Loucy (cell line): ENCODE results near the gene RBM19.

ENCODE experiments used
- H2AFZ ChIP-seq: fragments of 200-600 bp; sonication (generic); 2 replicates; pipeline ENCODE4 v1.6.0; 2016; ENCODE audit warnings: antibody characterized with exemption, mild to moderate bottlenecking, low read length, moderate library complexity
- H3F3A ChIP-seq: fragments of 200-600 bp; 2 replicates; pipeline ENCODE4 v1.6.0; 2016; ENCODE audit warnings: antibody characterized with exemption, low read depth, mild to moderate bottlenecking
- H3K27me3 ChIP-seq: fragments of 200-600 bp; sonication (generic); 2 replicates; pipeline ENCODE4 v1.6.1; 2014; ENCODE audit warnings: low read length, mild to moderate bottlenecking; ENCODE audit not compliant: insufficient read depth, poor library complexity, severe bottlenecking
- H3K36me3 ChIP-seq: fragments of 200-600 bp; sonication (generic); 2 replicates; pipeline ENCODE4 v1.6.1; 2016; ENCODE audit warnings: low read length; ENCODE audit not compliant: insufficient read depth
- H3K4me1 ChIP-seq: fragments of 200-600 bp; sonication (generic); 2 replicates; pipeline ENCODE4 v1.5.1; 2014; ENCODE audit warnings: low read length, mild to moderate bottlenecking; ENCODE audit not compliant: insufficient read depth, poor library complexity, severe bottlenecking
- H3K4me2 ChIP-seq: fragments of 200-600 bp; sonication (generic); 2 replicates; pipeline ENCODE4 v1.6.0; 2014; ENCODE audit warnings: antibody characterized with exemption, low read length, low read depth, mild to moderate bottlenecking; ENCODE audit not compliant: poor library complexity, severe bottlenecking
- H3K4me3 ChIP-seq: fragments of 200-600 bp; sonication (generic); 2 replicates; pipeline ENCODE4 v1.5.1; 2014; ENCODE audit warnings: low read length, mild to moderate bottlenecking, mixed read lengths; ENCODE audit not compliant: poor library complexity, severe bottlenecking
- H3K79me2 ChIP-seq: fragments of 200-600 bp; sonication (generic); 2 replicates; pipeline ENCODE4 v1.6.1; 2014; ENCODE audit warnings: low read length; ENCODE audit not compliant: insufficient read depth
- H3K9ac ChIP-seq: fragments of 200-600 bp; sonication (generic); 2 replicates; pipeline ENCODE4 v1.6.0; 2014; ENCODE audit warnings: mild to moderate bottlenecking, low read depth, low read length, moderate library complexity; ENCODE audit not compliant: poor library complexity, severe bottlenecking
- H3K9me2 ChIP-seq: fragments of 200-600 bp; sonication (generic); replicated peaks from 2 replicates; pipeline ENCODE4 v1.6.1; 2016; ENCODE audit warnings: low read depth, low read length, mixed read lengths
- H3K9me3 ChIP-seq: fragments of 200-600 bp; sonication (generic); 2 replicates; pipeline ENCODE4 v1.6.1; 2014; ENCODE audit warnings: mild to moderate bottlenecking, antibody characterized with exemption, low read length, low read depth; ENCODE audit not compliant: insufficient read depth
- H4K20me1 ChIP-seq: fragments of 200-600 bp; sonication (generic); 2 replicates; pipeline ENCODE4 v1.6.0; 2014; ENCODE audit warnings: antibody characterized with exemption, low read length, mild to moderate bottlenecking; ENCODE audit not compliant: insufficient read depth, poor library complexity, severe bottlenecking
- CTCF ChIP-seq: fragments of 200-600 bp; sonication (generic); conservative IDR thresholded peaks from 2 replicates; pipeline ENCODE4 v1.5.1; 2014; ENCODE audit warnings: mild to moderate bottlenecking, antibody characterized with exemption, low read length
- EZH2phosphoT487 ChIP-seq: fragments of 200-600 bp; IDR thresholded peaks from 2 replicates; pipeline ENCODE4 v1.6.1; 2018; ENCODE audit warnings: antibody characterized with exemption, mild to moderate bottlenecking, moderate library complexity, borderline replicate concordance

Gene RBM19

DNA sequence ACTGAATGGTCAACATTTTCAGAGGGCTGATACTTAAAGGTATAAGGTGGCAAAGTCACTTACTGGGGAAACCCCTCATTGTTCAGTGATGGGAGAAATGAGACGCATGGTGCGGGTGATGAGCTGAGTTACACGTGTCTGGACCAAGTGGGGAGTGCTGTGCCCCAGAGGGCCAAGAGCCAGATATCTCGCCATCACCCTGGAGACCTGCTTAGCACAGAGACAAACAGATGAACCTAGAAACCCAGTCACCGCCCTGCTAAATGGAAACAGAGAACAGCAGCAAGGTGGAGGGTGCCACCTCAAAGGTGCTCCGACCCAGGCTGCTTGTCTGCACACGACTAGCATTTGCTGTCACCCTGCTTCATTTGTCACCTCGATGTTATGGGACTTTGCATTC, 92.4 kb downstream of the RBM19 start:
- Histone ChIP-seq H2AFZ (no peak overlapping the region), H3K36me3 (peaks cover 2% of the 10 kb centered on the region; the same call in 1 of the 2 replicates), H3K4me3 (no peak overlapping the region), H3K27me3 (no peaks in the 10 kb centered on the region), H3F3A (no peaks in the 10 kb centered on the region), H3K4me2 (no peak overlapping the region), H3K9me2 (no peaks in the 10 kb centered on the region), H3K9me3 (no peaks in the 10 kb centered on the region), H3K9ac (no peak overlapping the region), H4K20me1 (no peaks in the 10 kb centered on the region), H3K79me2 (no peaks in the 10 kb centered on the region), H3K4me1 (no peaks in the 10 kb centered on the region)
- TF ChIP-seq CTCF (no peak), EZH2phosphoT487 (no peak)

- no peaks in the 10 kb centered on the region for H3K27me3 ChIP-seq
- peaks cover 2% of the 10 kb centered on the region; the same call in 1 of the 2 replicates for H3K36me3 ChIP-seq
- H4K20me1 ChIP-seq, result no peaks in the 10 kb centered on the region
- no peak overlapping the region for H3K4me2 ChIP-seq
- H3K4me3 ChIP-seq, result no peak overlapping the region
- H3K79me2 ChIP-seq, result no peaks in the 10 kb centered on the region
- H3K9ac ChIP-seq, result no peak overlapping the region
- H3F3A ChIP-seq, result no peaks in the 10 kb centered on the region
- H3K9me2 ChIP-seq, result no peaks in the 10 kb centered on the region
- no peaks in the 10 kb centered on the region for H3K4me1 ChIP-seq
- TF ChIP-seq EZH2phosphoT487 (no peak), CTCF (no peak)
- H2AFZ ChIP-seq, result no peak overlapping the region
- no peaks in the 10 kb centered on the region for H3K9me3 ChIP-seq
Observed at GRCh38 chr12:113870890-113871289, 95.2 kb downstream of the RBM19 start.

DNA sequence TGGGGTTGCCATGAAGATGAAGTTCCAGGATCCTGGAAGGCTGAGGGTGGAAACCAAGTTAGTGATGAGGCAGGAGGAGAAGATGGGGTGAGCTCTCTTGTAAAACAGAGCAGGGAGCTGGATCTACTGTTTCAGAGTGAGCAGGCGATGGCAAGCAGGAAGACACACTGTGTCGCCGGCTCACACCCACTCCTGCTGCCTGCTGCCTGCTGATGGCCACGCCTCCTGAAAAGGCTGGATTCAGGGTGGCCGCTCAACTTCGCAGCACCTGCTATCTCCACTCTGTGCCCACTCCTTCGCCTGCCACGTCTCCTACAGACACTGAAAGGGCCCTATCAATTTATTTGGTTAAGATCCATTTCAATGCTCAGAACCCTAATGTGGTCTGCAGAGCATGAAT, 96.1 kb downstream of the RBM19 start:
- Histone ChIP-seq H3K9me3 (no peaks in the 10 kb centered on the region), H3K27me3 (no peaks in the 10 kb centered on the region), H3K4me2 (no peak overlapping the region), H3K9ac (no peak overlapping the region), H3F3A (no peaks in the 10 kb centered on the region), H4K20me1 (no peaks in the 10 kb centered on the region), H3K4me3 (no peak overlapping the region), H3K4me1 (no peaks in the 10 kb centered on the region), H3K36me3 (peaks cover 2% of the 10 kb centered on the region; the same call in 1 of the 2 replicates), H2AFZ (no peak overlapping the region), H3K9me2 (no peaks in the 10 kb centered on the region), H3K79me2 (no peaks in the 10 kb centered on the region)
- TF ChIP-seq EZH2phosphoT487, result no peak

DNA sequence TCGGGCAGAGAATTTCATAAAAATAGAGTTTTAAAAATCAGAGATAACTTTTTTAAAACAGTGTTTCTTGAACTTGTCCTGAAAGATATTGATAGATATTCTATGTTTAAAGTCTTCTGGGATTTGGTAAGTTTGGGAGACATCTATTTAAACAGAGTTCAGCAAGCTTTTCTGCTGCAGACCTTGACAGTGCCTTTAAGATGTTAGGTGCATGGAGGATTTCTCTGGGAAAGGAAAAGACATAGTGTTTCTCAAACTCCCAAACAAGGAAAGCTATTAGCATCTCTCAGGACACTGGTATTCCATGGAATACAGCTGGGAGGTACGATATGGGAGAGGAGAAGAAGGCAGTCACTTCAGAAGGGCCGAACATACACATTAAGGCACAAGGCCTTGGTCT, 97.8 kb downstream of the RBM19 start:
- Histone ChIP-seq H3K27me3 (no peaks in the 10 kb centered on the region), H4K20me1 (no peaks in the 10 kb centered on the region), H3K4me2 (no peak overlapping the region), H3K4me1 (no peaks in the 10 kb centered on the region), H3K4me3 (no peak overlapping the region), H3K9me2 (no peaks in the 10 kb centered on the region), H3K9me3 (no peaks in the 10 kb centered on the region), H3K79me2 (no peaks in the 10 kb centered on the region), H2AFZ (no peak overlapping the region), H3K9ac (no peak overlapping the region), H3F3A (no peaks in the 10 kb centered on the region), H3K36me3 (no peaks in the 10 kb centered on the region)
- TF ChIP-seq EZH2phosphoT487, result no peak
- no peak for TF ChIP-seq CTCF
